Heart right ventricle (tissue), 16 donors: ENCODE data around the gene ERVH48-1. TPM values are rescaled to one million over a fixed set of nuclear protein-coding genes. Genes with fewer than 3 reads are reported as not detected.
A peak's percentile ranks its signal among the peaks of the same experiment; 100 is the strongest.
"Not testable (repeated sequence)": the region's sequence is repeated elsewhere in the genome, so short reads cannot be mapped to it uniquely, and the experiment has no call there.

Experiments
- ATAC-seq, 8 donors: fragments of 200-7000 bp; cut with Tn5 transposase; one replicate each; pipeline ENCODE4 v1.9.1; 2020; ENCODE audit warnings: mild to moderate bottlenecking in 8 of 8, moderate library complexity in 8 of 8, moderate number of reproducible peaks in 1 of 8
- DNase-seq, 2 donors: peaks; one replicate each; pipeline ENCODE4 v3.0.0-alpha.2; 2020
- H3K27ac ChIP-seq, 10 donors: fragments of 200-600 bp; sonication (generic) in 2 of 10; one replicate each; pipeline versions ENCODE4 v1.5.0 to v1.8.0; 2020 to 2022; ENCODE audit warnings: mild to moderate bottlenecking in 3 of 10
- H3K27me3 ChIP-seq, 7 donors: fragments of 200-600 bp; one replicate each; pipeline ENCODE4 v1.8.0; 2021 to 2022; ENCODE audit warnings: mild to moderate bottlenecking in 2 of 7
- H3K36me3 ChIP-seq, 9 donors: fragments of 200-600 bp; sonication (generic) in 1 of 9; one replicate each; pipeline versions ENCODE4 v1.5.0 to v1.8.0; 2020 to 2022; ENCODE audit warnings: mild to moderate bottlenecking in 2 of 9
- H3K4me1 ChIP-seq, 9 donors: fragments of 200-600 bp; sonication (generic) in 1 of 9; one replicate each; pipeline versions ENCODE4 v1.5.0 to v1.8.0; 2020 to 2022; ENCODE audit warnings: mild to moderate bottlenecking in 4 of 9
- H3K4me3 ChIP-seq, 10 donors: fragments of 200-600 bp; sonication (generic) in 2 of 10; one replicate each; pipeline versions ENCODE4 v1.5.0 to v1.8.0; 2020 to 2022; ENCODE audit warnings: mild to moderate bottlenecking in 7 of 10, moderate library complexity in 2 of 10
- H3K9me3 ChIP-seq, 11 donors: fragments of 200-600 bp in 10 of 11; sonication (generic) in 2 of 11; one replicate each; pipeline versions ENCODE4 v1.5.0 to v1.8.0; 2013 to 2022; ENCODE audit warnings: mild to moderate bottlenecking in 2 of 11, control low read depth in 1 of 11, moderate library complexity in 1 of 11
- CTCF ChIP-seq, 9 donors: fragments of 200-600 bp; sonication (generic) in 2 of 9; IDR thresholded peaks; one replicate each; pipeline versions ENCODE4 v1.5.0 to v1.8.0; 2021 to 2022; ENCODE audit warnings: antibody characterized with exemption in 9 of 9, mild to moderate bottlenecking in 5 of 9, moderate library complexity in 1 of 9
- WGBS, 2 donors: extraction: QIAGEN DNeasy Blood & Tissue Kit; methylation state at CpG; one replicate each; pipeline ENCODE4 v1.1.7; 2013; ENCODE audit warnings: inconsistent platforms in 1 of 2; 5-methylcytosine and 5-hydroxymethylcytosine counted together
- intact Hi-C, 10 donors: fragments of 100-400 bp; cut with DNase I; formaldehyde crosslinking; loops; one replicate each; pipeline versions ENCODE4 v1.11.1 to v1.14.2; 2022
- microRNA-seq, 2 donors: library from miRNA; unstranded; fragments of <30 nt; microRNA quantifications; one replicate each; pipeline ENCODE4 v1.2.0, GENCODE V29; 2021
- polyA plus RNA-seq, 2 donors: library from polyadenylated mRNA; stranded (reverse); fragments of 200-250 nt; gene quantifications; one replicate each; pipeline ENCODE4 v1.2.3, GENCODE V29; 2013
- total RNA-seq, 10 donors: library from RNA; stranded (reverse); fragmentation: NEBNext Ultra II Directional in 3 of 10; extraction: Animal tissue kit (Norgen Biotek cat#: 25700) in 3 of 10; gene quantifications; one replicate each; pipeline versions ENCODE4 v1.2.1 to v1.2.4, GENCODE V29; 2021 to 2023
- donor health status: Arrhythmogenic right ventricular cardiomyopathy.
- donor health status: ischemic (EF 13 %, LVEDD 7.1; RV severe dilation, severe dysfunction).
- donor health status: healthy with polysubstance abuse.
- donor health status: DM: no; HTN: yes; CAD: no.
- donor health status: DM: no; HTN: no; CAD: no.
- donor health status: ischemic (EF 25% LVEDD 6.9; RV normal size, moderate dysfunction).
- donor health status: ischemic (EF 25% LVEDD 5.7; RV mildly dilated, moderate dysfunction).
- donor health status: healthy.
- donor health status: DM: yes; HTN: yes; CAD: no.
- donor health status: Ischemic cardiomyopathy.
- donor health status: ischemic (EF 35%, LVEDD 5.7; RV mildly dilated, moderate dysfunction).
- donor health status: nonischemic (EF 11% LVEDD 7.7; RV severe dilation, severe dysfunction).
- donor health status: DM: yes; HTN: yes; CAD: no.
- donor health status: PGD.
- donor health status: ischemic (EF 29% LVEDD 5.4; RV normal size, mild dysfunction).
- donor health status: nonischemic (EF 23%, LVEDD 6.1; RV moderate dilation, normal function).

Gene ERVH48-1
- total and polyA plus RNA-seq, 12 donors, result 0.03 to 0.09 TPM; not detected in 10

- Histone ChIP-seq H3K4me3 (peak overlapping the region; percentile 80 to 100 (median 90)), H3K27ac (peak overlapping the region in 9 of 10 donors; percentile 80 to 96 (median 89)), H3K4me1 (peaks cover 5 to 25% (median 19%) of the 10 kb centered on the region in 9 donors), H3K27me3 (no peaks in the 10 kb centered on the region), H3K9me3 (no peaks in the 10 kb centered on the region), H3K36me3 (peaks cover 0 to 31% (median 9%) of the 10 kb centered on the region in 9 donors)
- intact Hi-C loops, result no loop called here
- WGBS, 2 donors, result 0 to 1% methylated on average over 15 of the region's 15 CpGs
- DNase-seq, result no peak
- TF ChIP-seq CTCF (IDR thresholded peaks at IDR 0.05), result no peak
- ATAC-seq, result peak in 3 of 8 donors; percentile 1 to 12 (median 3)
Measured at GRCh38 chr21:42878678-42878992, 46.8 kb downstream of the ERVH48-1 start.

- peaks cover 0 to 59% (median 35%) of the 10 kb centered on the region in 9 donors for H3K36me3 ChIP-seq
- H3K9me3 ChIP-seq, DNase-seq, intact Hi-C loops, ATAC-seq, H3K4me3 ChIP-seq, H3K27me3 ChIP-seq, H3K27ac ChIP-seq: not testable (repeated sequence)
- peaks cover 5 to 25% (median 19%) of the 10 kb centered on the region in 9 donors for H3K4me1 ChIP-seq
- WGBS, 2 donors, result 88% methylated on average over 10 of the region's 10 CpGs
Measured at GRCh38 chr21:42875811-42876210, 49.6 kb downstream of the ERVH48-1 start.

- Histone ChIP-seq H3K4me3 (no peak overlapping the region), H3K4me1 (peaks cover 0 to 9% (median 5%) of the 10 kb centered on the region in 9 donors), H3K36me3 (peaks cover 4 to 86% (median 41%) of the 10 kb centered on the region in 9 donors), H3K27me3 (no peaks in the 10 kb centered on the region), H3K9me3 (no peaks in the 10 kb centered on the region), H3K27ac (no peak overlapping the region)
- ATAC-seq (peak in 1 of 8 donors; percentile 20), DNase-seq (no peak)
- no peak for TF ChIP-seq CTCF (IDR thresholded peaks at IDR 0.05)
- WGBS, 2 donors, result 80 to 90% methylated on average over 7 of the region's 7 CpGs
- intact Hi-C loops, result no loop called here
Measured at GRCh38 chr21:42873096-42873495, 52.3 kb downstream of the ERVH48-1 start.

- Histone ChIP-seq H3K9me3 (no peaks in the 10 kb centered on the region), H3K4me1 (peaks cover 0 to 22% (median 10%) of the 10 kb centered on the region in 9 donors), H3K27ac (no peak overlapping the region), H3K36me3 (peaks cover 2 to 94% (median 27%) of the 10 kb centered on the region in 9 donors), H3K4me3 (no peak overlapping the region), H3K27me3 (no peaks in the 10 kb centered on the region)
- DNase-seq, result no peak
- intact Hi-C loops, result no loop called here
- no peak for ATAC-seq
- 95% methylated on average over 10 of the region's 10 CpGs for WGBS, 2 donors
- TF ChIP-seq CTCF (IDR thresholded peaks at IDR 0.05), result no peak
Measured at GRCh38 chr21:42868196-42868595, 57.2 kb downstream of the ERVH48-1 start.

Small RNA genes lying within 50 kb of the gene (microRNA-seq; reads per million reads assigned to microRNA genes)
- 0 reads per million in 2 donors for gene MIR5692B

Other genes with a start within 250 kb of the ERVH48-1 start
- gene WDR4, start 46.1 kb downstream of the ERVH48-1 start, total RNA-seq, result 1 to 10 TPM; 3.7 to 9.6 (median 4.5) TPM
- gene WDR4, start 46.1 kb downstream of the ERVH48-1 start, polyA plus RNA-seq, result 1 to 10 TPM; 4.0 to 9.8 TPM
- gene NDUFV3, start 32.3 kb downstream of the ERVH48-1 start, total RNA-seq, result 10 to 100 TPM; 42.6 to 63.7 (median 52.2) TPM
- gene NDUFV3, start 32.3 kb downstream of the ERVH48-1 start, polyA plus RNA-seq, result 10 to 100 TPM; 25.9 to 57.1 TPM
- gene PKNOX1, start 48.9 kb upstream of the ERVH48-1 start, total RNA-seq, result 10 to 100 TPM in 2 of 10 donors, 1 to 10 TPM in 8; 5.0 to 11.6 (median 7.7) TPM
- gene PKNOX1, start 48.9 kb upstream of the ERVH48-1 start, polyA plus RNA-seq, result 1 to 10 TPM; 5.8 to 6.0 TPM
- gene CBS, start 150.2 kb upstream of the ERVH48-1 start, total RNA-seq, result 10 to 100 TPM in 1 of 10 donors, 1 to 10 TPM in 9; 4.0 to 17.9 (median 5.4) TPM
- gene CBS, start 150.2 kb upstream of the ERVH48-1 start, polyA plus RNA-seq, result 10 to 100 TPM in 1 of 2 donors, 1 to 10 TPM in 1; 4.3 to 22.1 TPM
- 10 to 100 TPM in 1 of 10 donors, 1 to 10 TPM in 9; 2.7 to 12.4 (median 6.3) TPM for gene U2AF1, start 181.9 kb upstream of the ERVH48-1 start, total RNA-seq
- 10 to 100 TPM; 21.9 to 48.0 TPM for gene U2AF1, start 181.9 kb upstream of the ERVH48-1 start, polyA plus RNA-seq
- gene CRYAA, start 243.4 kb upstream of the ERVH48-1 start, total RNA-seq, result not detected
- gene CRYAA, start 243.4 kb upstream of the ERVH48-1 start, polyA plus RNA-seq, result not detected